HEK293 (cell line): ENCODE data around the gene OPA1.

Source experiments
- CTCF ChIA-PET: fragments of 350-600 bp; formaldehyde crosslinking; extraction: SDS; loops from one replicate; lab custom pipeline; 2021; ENCODE audit warnings: antibody characterized with exemption; lab: Yijun Ruan, JAX
- POLR2A ChIA-PET: fragments of 300-600 bp; formaldehyde crosslinking; extraction: SDS; loops from one replicate; lab custom pipeline; 2020; ENCODE audit warnings: antibody characterized with exemption, inconsistent platforms; lab: Yijun Ruan, JAX
- H3K27ac ChIP-seq: fragments of 200-500 bp; sonication (Bioruptor generic); 2 replicates; pipeline ENCODE4 v1.5.1; 2014; ENCODE audit warnings: low read depth, low read length, control low read depth, inconsistent platforms; ENCODE audit errors: extremely low read depth
- H3K36me3 ChIP-seq, 2 experiments: fragments of 200-500 bp in 1 of 2; sonication (Bioruptor generic) in 1 of 2; 1 replicate in 1 of 2; 2 replicates in 1 of 2; pipeline ENCODE4 v1.5.1; 2014 to 2017; ENCODE audit warnings: inconsistent platforms in 2 of 2, low read length in 2 of 2; ENCODE audit not compliant: control insufficient read depth in 2 of 2, insufficient read depth in 1 of 2
- H3K4me1 ChIP-seq: fragments of 200-500 bp; sonication (Bioruptor generic); 2 replicates; pipeline ENCODE4 v1.5.1; 2014; ENCODE audit warnings: mild to moderate bottlenecking, low read length, inconsistent platforms; ENCODE audit not compliant: control insufficient read depth, insufficient read depth
- H3K4me3 ChIP-seq: 2 replicates; pipeline ENCODE4 v1.5.1; 2011; ENCODE audit warnings: low read depth, mild to moderate bottlenecking, control low read depth, low read length, moderate library complexity
- H3K9me3 ChIP-seq: fragments of 200-500 bp; sonication (Bioruptor generic); 2 replicates; pipeline ENCODE4 v1.5.1; 2014; ENCODE audit warnings: low read depth, low read length, inconsistent platforms; ENCODE audit not compliant: control insufficient read depth, insufficient read depth
- FEZF1 ChIP-seq: fragments of 450-650 bp; formaldehyde crosslinking; IDR thresholded peaks from 2 replicates; pipeline ENCODE4 v1.5.1; 2016; ENCODE audit warnings: missing biosample characterization, missing genetic modification characterization
- IKZF3 ChIP-seq: fragments of 450-650 bp; IDR thresholded peaks from 2 replicates; pipeline ENCODE4 v1.5.0; 2018; ENCODE audit warnings: missing biosample characterization, mild to moderate bottlenecking, missing genetic modification characterization, moderate library complexity
- INSM2 ChIP-seq: fragments of 450-650 bp; formaldehyde crosslinking; IDR thresholded peaks from 2 replicates; pipeline ENCODE4 v1.5.1; 2016; ENCODE audit warnings: missing biosample characterization, missing genetic modification characterization
- KLF16 ChIP-seq: fragments of 450-650 bp; formaldehyde crosslinking; IDR thresholded peaks from 2 replicates; pipeline ENCODE4 v1.5.1; 2017; ENCODE audit warnings: missing biosample characterization, missing genetic modification characterization
- SP3 ChIP-seq: fragments of 450-650 bp; formaldehyde crosslinking; IDR thresholded peaks from 2 replicates; pipeline ENCODE4 v1.5.1; 2016; ENCODE audit warnings: missing biosample characterization, missing genetic modification characterization
- SP7 ChIP-seq: fragments of 450-650 bp; formaldehyde crosslinking; IDR thresholded peaks from 2 replicates; pipeline ENCODE4 v1.5.1; 2016; ENCODE audit warnings: missing biosample characterization, missing genetic modification characterization
- ZFP69B ChIP-seq: fragments of 450-650 bp; formaldehyde crosslinking; IDR thresholded peaks from 2 replicates; pipeline ENCODE4 v1.5.1; 2016; ENCODE audit warnings: missing biosample characterization, missing genetic modification characterization
- ZNF23 ChIP-seq: fragments of 450-650 bp; formaldehyde crosslinking; IDR thresholded peaks from 2 replicates; pipeline ENCODE4 v1.5.1; 2016; ENCODE audit warnings: missing biosample characterization, missing genetic modification characterization, borderline replicate concordance
- ZNF266 ChIP-seq: fragments of 450-650 bp; formaldehyde crosslinking; IDR thresholded peaks from 2 replicates; pipeline ENCODE4 v1.5.1; 2016; ENCODE audit warnings: missing biosample characterization, missing genetic modification characterization, low read depth
- ZNF350 ChIP-seq: fragments of 450-650 bp; formaldehyde crosslinking; IDR thresholded peaks from 2 replicates; pipeline ENCODE4 v1.5.0; 2017; ENCODE audit warnings: missing biosample characterization, mild to moderate bottlenecking, missing genetic modification characterization
- ZNF561 ChIP-seq: fragments of 450-650 bp; IDR thresholded peaks from 2 replicates; pipeline ENCODE4 v1.5.1; 2018; ENCODE audit warnings: missing biosample characterization, missing genetic modification characterization, borderline replicate concordance
- ZNF610 ChIP-seq: fragments of 450-650 bp; formaldehyde crosslinking; IDR thresholded peaks from 2 replicates; pipeline ENCODE4 v1.5.1; 2016; ENCODE audit warnings: missing biosample characterization, missing genetic modification characterization, borderline replicate concordance
- ZNF621 ChIP-seq: fragments of 450-650 bp; formaldehyde crosslinking; IDR thresholded peaks from 2 replicates; pipeline ENCODE4 v1.5.1; 2017; ENCODE audit warnings: missing biosample characterization, missing genetic modification characterization
- ZNF664 ChIP-seq: fragments of 450-650 bp; formaldehyde crosslinking; IDR thresholded peaks from 2 replicates; pipeline ENCODE4 v1.5.1; 2016; ENCODE audit warnings: missing biosample characterization, missing genetic modification characterization
- ZNF768 ChIP-seq: fragments of 450-650 bp; formaldehyde crosslinking; IDR thresholded peaks from 2 replicates; pipeline ENCODE4 v1.5.1; 2018; ENCODE audit warnings: missing biosample characterization, mild to moderate bottlenecking, missing genetic modification characterization
- ZSCAN16 ChIP-seq: fragments of 450-650 bp; formaldehyde crosslinking; IDR thresholded peaks from 2 replicates; pipeline ENCODE4 v1.5.1; 2016; ENCODE audit warnings: missing biosample characterization, missing genetic modification characterization
- ZSCAN18 ChIP-seq: fragments of 450-650 bp; formaldehyde crosslinking; IDR thresholded peaks from 2 replicates; pipeline ENCODE4 v1.5.1; 2016; ENCODE audit warnings: missing biosample characterization, missing genetic modification characterization
- TF ChIP-seq, protein P1 (sequence below): fragments of 450-650 bp; formaldehyde crosslinking; IDR thresholded peaks from 2 replicates; pipeline ENCODE4 v1.5.1; 2016; ENCODE audit warnings: missing biosample characterization, missing genetic modification characterization
- TF ChIP-seq, protein P2 (sequence below): fragments of 450-650 bp; formaldehyde crosslinking; IDR thresholded peaks from 2 replicates; pipeline ENCODE4 v1.5.1; 2016; ENCODE audit warnings: missing biosample characterization, missing genetic modification characterization
- TF ChIP-seq, protein P3 (sequence below): fragments of 450-650 bp; formaldehyde crosslinking; IDR thresholded peaks from 2 replicates; pipeline ENCODE4 v1.5.1; 2016; ENCODE audit warnings: missing biosample characterization, missing genetic modification characterization

Gene OPA1

GRCh38 chr3:193589129-193589528, 3.9 kb upstream of the OPA1 start:
- no peak overlapping the region for H3K4me3 ChIP-seq
- H3K36me3 ChIP-seq = no peaks in the 10 kb centered on the region
- TF ChIP-seq ZFP69B = no peak
- TF ChIP-seq SP7 = peak; percentile 56; the same call in 1 of the 2 replicates
- 0 out of 2 replicates have a peak, but pooled peaks cover 2% of the 10 kb centered on the region for H3K4me1 ChIP-seq
- POLR2A ChIA-PET = no interaction called here
- no peak overlapping the region for H3K27ac ChIP-seq
- H3K9me3 ChIP-seq = no peaks in the 10 kb centered on the region
- CTCF ChIA-PET = no interaction called here

DNA sequence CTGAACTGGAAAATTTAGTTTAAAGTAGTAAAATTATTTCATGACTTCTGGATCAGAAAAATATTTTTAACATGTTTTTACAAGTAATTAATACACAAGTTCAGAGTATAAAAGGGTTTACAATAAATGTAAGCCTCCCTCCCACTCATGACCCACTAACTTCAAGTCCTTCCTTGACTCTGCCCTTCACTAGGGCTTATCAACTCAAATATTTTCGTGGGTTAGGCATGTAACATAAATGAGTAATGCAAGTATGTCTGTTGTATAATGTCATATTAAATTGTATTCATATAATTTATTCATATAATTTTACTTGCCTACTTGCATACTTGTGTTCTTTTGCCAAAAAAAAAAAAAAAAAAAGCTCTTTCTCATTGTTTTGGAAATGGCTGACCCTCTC, 3.4 kb upstream of the OPA1 start:
- Histone ChIP-seq H3K4me3 (no peak overlapping the region), H3K36me3 (no peaks in the 10 kb centered on the region), H3K4me1 (0 out of 2 replicates have a peak, but pooled peaks cover 2% of the 10 kb centered on the region), H3K27ac (no peak overlapping the region), H3K9me3 (no peaks in the 10 kb centered on the region)
- POLR2A ChIA-PET = interaction anchor here (0.6 kb wide), 2 partner anchors 413 to 493 kb away, joined by 3 read pairs; no protein-coding TSS in a partner anchor
- CTCF ChIA-PET = no interaction called here
- TF ChIP-seq ZNF561 (tag by site-specific recombination) (no peak), FEZF1 (tag by site-specific recombination) (no peak), SP3 (tag by site-specific recombination) (no peak), ZNF23 (no peak), KLF16 (tag by site-specific recombination) (no peak), ZSCAN18 (tag by site-specific recombination) (no peak), ZNF350 (tag by site-specific recombination) (no peak), ZNF664 (tag by site-specific recombination) (no peak)
- TF ChIP-seq, protein P1, sequence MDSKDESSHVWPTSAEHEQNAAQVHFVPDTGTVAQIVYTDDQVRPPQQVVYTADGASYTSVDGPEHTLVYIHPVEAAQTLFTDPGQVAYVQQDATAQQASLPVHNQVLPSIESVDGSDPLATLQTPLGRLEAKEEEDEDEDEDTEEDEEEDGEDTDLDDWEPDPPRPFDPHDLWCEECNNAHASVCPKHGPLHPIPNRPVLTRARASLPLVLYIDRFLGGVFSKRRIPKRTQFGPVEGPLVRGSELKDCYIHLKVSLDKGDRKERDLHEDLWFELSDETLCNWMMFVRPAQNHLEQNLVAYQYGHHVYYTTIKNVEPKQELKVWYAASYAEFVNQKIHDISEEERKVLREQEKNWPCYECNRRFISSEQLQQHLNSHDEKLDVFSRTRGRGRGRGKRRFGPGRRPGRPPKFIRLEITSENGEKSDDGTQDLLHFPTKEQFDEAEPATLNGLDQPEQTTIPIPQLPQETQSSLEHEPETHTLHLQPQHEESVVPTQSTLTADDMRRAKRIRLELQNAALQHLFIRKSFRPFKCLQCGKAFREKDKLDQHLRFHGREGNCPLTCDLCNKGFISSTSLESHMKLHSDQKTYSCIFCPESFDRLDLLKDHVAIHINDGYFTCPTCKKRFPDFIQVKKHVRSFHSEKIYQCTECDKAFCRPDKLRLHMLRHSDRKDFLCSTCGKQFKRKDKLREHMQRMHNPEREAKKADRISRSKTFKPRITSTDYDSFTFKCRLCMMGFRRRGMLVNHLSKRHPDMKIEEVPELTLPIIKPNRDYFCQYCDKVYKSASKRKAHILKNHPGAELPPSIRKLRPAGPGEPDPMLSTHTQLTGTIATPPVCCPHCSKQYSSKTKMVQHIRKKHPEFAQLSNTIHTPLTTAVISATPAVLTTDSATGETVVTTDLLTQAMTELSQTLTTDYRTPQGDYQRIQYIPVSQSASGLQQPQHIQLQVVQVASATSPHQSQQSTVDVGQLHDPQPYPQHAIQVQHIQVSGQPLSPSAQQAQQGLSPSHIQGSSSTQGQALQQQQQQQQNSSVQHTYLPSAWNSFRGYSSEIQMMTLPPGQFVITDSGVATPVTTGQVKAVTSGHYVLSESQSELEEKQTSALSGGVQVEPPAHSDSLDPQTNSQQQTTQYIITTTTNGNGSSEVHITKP = no peak
- TF ChIP-seq, protein P2, sequence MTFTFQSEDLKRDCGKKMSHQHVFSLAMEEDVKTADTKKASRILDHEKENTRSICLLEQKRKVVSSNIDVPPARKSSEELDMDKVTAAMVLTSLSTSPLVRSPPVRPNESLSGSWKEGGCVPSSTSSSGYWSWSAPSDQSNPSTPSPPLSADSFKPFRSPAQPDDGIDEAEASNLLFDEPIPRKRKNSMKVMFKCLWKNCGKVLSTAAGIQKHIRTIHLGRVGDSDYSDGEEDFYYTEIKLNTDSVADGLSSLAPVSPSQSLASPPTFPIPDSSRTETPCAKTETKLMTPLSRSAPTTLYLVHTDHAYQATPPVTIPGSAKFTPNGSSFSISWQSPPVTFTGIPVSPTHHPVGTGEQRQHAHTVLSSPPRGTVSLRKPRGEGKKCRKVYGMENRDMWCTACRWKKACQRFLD = no peak

DNA sequence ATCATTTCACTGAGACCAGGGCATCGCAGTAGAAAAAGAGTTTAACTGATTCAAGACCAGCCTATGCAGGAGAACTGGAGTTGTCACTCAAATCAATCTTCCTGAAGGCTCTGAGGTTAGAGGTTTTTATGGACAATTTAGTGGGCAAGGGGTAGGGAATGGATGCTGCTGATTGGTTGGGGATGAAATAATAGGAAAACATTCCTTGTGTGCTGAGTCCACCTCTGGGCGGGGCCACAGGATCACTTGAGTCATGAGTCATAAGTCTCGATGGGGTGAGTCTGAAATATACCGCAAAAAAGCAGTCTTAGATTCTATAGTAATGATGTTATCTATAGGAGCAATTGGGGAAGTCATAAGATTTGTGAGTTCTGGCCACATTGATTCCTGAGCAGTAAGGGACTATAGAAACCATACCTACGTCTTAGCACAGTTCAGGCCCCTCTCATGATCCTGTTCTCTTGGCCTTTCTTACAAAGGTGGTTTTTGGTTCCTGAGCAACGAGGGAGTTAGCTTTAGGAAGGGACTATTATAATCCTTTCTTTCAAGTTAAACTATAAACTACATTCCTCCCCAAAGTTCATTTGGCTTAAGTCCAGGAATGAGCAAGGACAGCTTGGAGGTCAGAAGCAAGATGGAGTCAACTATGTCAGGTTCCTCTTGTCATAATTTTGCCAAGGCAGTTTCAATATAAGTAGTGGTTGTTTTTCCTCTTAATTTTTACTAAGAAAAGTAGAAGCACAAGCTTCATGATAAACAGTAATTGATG, 2.7 kb upstream of the OPA1 start:
- H3K27ac ChIP-seq = no peak overlapping the region; the same call in 1 of the 2 replicates
- H3K4me3 ChIP-seq = no peak overlapping the region
- ChIA-PET CTCF (no interaction called here), POLR2A (interaction anchor here (0.6 kb wide), 2 partner anchors 414 to 492 kb away, joined by 3 read pairs; no protein-coding TSS in a partner anchor)
- H3K9me3 ChIP-seq = no peaks in the 10 kb centered on the region
- 0 out of 2 replicates have a peak, but pooled peaks cover 2% of the 10 kb centered on the region for H3K4me1 ChIP-seq
- no peaks in the 10 kb centered on the region for H3K36me3 ChIP-seq
- TF ChIP-seq, protein P3, sequence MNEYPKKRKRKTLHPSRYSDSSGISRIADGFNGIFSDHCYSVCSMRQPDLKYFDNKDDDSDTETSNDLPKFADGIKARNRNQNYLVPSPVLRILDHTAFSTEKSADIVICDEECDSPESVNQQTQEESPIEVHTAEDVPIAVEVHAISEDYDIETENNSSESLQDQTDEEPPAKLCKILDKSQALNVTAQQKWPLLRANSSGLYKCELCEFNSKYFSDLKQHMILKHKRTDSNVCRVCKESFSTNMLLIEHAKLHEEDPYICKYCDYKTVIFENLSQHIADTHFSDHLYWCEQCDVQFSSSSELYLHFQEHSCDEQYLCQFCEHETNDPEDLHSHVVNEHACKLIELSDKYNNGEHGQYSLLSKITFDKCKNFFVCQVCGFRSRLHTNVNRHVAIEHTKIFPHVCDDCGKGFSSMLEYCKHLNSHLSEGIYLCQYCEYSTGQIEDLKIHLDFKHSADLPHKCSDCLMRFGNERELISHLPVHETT (tag by site-specific recombination) = no peak
- TF ChIP-seq ZNF621 (tag by site-specific recombination) (no peak), ZNF266 (tag by site-specific recombination) (no peak), ZNF768 (tag by site-specific recombination) (no peak), INSM2 (tag by site-specific recombination) (peak; percentile 68), IKZF3 (tag by site-specific recombination) (peak; percentile 69; the same call in 1 of the 2 replicates), ZNF610 (tag by site-specific recombination) (no peak), ZNF350 (tag by site-specific recombination) (no peak), ZSCAN16 (no peak)
- TF ChIP-seq, protein P2 = no peak
